NB4 (cell line): ENCODE results near the gene ABCA2.

Source experiments
- DNase-seq: peaks from one replicate; pipeline ENCODE4 v3.0.0; 2010; ENCODE audit warnings: low read depth
- H3K4me3 ChIP-seq: one replicate; pipeline ENCODE4 v1.5.1; 2011; ENCODE audit warnings: mild to moderate bottlenecking, low read depth, low read length, moderate library complexity
- MAX ChIP-seq: IDR thresholded peaks from 2 replicates; pipeline ENCODE4 v1.6.1; 2011; ENCODE audit warnings: low read depth, low read length
- MYC ChIP-seq: IDR thresholded peaks from 2 replicates; pipeline ENCODE4 v1.6.1; 2011; ENCODE audit warnings: low read depth, low read length
- POLR2A ChIP-seq: IDR thresholded peaks from 2 replicates; pipeline ENCODE4 v1.6.1; 2011; ENCODE audit warnings: mild to moderate bottlenecking; ENCODE audit not compliant: insufficient read length; ENCODE audit errors: extremely low read depth
- TF ChIP-seq, protein P1 (sequence below): IDR thresholded peaks from one replicate; pipeline ENCODE4 v1.5.1; 2012; ENCODE audit warnings: low read depth, low read length

The ABCA2 gene

DNA sequence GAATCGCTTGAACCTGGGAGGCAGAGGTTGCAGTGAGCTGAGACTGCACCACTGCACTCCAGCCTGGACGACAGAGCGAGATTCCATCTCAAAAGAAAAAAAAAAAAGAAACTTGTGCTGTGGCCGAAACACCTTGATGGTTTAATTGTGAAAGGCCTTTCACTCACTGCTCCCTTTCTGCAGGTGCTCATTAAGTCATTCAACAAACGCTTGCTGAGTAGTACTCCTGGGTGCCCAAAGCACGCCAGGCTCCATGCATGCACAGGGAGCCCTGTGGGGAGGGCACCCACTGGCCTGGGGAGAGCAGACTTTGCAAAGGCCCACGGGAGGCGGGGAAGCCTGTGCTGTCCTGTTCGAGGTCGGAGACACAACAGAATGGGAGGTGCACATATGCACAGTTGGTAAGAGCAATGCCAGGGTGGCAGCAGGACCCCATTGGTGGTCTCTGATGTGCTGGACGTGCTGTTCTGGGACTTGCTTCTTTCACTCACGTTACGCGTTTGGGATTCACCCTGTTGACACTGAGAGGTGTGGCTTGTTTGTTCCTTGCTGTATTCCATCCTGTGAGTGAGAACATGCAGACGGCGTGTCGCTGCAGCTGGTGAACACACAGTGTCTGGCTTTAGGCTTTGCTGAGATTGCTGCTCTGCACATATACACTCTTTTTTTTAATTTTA lies 28.8 kb upstream of the ABCA2 start:
- no peak for DNase-seq
- H3K4me3 ChIP-seq: no peak overlapping the region
- no peak for TF ChIP-seq MYC
- TF ChIP-seq MAX: no peak
- TF ChIP-seq, protein P1, sequence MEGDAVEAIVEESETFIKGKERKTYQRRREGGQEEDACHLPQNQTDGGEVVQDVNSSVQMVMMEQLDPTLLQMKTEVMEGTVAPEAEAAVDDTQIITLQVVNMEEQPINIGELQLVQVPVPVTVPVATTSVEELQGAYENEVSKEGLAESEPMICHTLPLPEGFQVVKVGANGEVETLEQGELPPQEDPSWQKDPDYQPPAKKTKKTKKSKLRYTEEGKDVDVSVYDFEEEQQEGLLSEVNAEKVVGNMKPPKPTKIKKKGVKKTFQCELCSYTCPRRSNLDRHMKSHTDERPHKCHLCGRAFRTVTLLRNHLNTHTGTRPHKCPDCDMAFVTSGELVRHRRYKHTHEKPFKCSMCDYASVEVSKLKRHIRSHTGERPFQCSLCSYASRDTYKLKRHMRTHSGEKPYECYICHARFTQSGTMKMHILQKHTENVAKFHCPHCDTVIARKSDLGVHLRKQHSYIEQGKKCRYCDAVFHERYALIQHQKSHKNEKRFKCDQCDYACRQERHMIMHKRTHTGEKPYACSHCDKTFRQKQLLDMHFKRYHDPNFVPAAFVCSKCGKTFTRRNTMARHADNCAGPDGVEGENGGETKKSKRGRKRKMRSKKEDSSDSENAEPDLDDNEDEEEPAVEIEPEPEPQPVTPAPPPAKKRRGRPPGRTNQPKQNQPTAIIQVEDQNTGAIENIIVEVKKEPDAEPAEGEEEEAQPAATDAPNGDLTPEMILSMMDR: no peak
- TF ChIP-seq POLR2A: no peak

DNA sequence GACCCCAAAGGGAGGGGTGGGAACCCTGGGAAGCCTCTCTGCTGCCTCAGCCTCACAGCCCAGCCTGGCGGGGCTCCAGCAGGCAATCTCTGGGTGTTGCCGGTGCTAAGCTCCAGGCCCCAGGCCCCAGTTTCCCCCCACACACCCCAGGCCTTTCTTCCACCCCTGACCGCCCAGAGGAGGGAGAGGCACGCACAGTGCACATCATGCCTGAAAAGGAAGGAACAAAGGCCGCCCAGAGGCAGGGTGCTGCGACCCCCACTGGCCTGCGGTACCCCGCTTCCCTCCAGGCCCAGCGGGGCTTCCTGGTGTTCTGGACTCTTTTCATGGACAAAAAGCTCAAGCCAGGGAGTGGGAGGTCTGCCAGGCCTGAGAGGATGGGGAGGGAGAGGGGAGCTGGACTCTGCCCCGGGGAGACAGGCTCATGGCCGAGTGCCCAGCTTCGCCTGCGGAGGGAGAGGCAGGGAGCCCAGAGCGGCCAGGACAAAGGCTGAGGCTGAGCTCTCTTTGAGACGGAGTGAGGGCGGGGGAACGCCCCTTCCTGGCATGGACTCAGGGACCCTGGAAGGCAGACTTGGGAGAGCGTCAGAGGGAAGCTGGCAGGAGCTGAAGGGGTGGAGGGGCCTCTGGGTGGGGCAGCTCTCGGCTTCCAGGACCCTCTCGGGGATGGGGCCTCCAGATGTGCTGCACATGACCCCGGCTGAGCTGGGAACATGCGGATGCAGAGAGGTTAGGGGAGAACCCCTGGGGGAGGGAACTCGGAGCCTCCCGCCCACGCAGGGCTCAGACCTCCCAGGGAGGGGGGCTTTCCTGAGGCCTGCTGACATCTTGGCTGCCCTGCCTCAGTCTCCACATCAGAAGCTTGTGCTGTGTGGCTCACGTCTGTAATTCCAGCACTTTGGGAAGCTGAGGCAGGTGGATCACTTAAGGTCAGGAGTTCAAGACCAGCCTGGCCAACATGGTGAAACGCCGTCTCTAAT lies 27.6 kb upstream of the ABCA2 start:
- no peak for DNase-seq

DNA sequence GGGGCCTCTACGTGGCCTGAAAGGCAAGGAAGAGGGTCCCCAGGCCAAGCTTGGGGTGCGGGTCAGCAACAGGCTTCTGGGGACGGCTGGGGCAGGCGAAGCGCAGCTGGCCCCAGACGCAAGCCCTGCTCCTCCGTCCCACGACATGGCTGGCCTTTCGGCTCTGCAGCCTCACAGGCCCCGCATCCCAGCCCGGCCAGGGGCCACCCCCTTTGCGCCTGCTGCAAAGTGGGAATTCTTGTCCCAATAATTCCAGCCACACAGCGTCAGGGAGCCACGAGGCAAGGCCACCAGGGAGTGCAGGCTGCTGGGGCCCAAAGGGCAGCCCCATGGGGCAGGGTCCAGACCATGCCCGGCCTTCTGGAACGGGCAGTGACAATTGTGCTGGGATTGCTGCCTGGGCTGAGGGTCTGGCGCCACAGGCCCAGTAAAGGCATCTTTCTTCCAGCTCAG lies 26.9 kb upstream of the ABCA2 start:
- TF ChIP-seq, protein P1: no peak
- TF ChIP-seq MAX (no peak), POLR2A (no peak), MYC (no peak)
- no peak for DNase-seq
- no peak overlapping the region for H3K4me3 ChIP-seq

More for the DNA sequence above, 27.6 kb upstream of the ABCA2 start:
- H3K4me3 ChIP-seq: no peak overlapping the region
- no peak for TF ChIP-seq MYC
- TF ChIP-seq MAX: no peak
- TF ChIP-seq, protein P1: no peak
- no peak for TF ChIP-seq POLR2A

DNA sequence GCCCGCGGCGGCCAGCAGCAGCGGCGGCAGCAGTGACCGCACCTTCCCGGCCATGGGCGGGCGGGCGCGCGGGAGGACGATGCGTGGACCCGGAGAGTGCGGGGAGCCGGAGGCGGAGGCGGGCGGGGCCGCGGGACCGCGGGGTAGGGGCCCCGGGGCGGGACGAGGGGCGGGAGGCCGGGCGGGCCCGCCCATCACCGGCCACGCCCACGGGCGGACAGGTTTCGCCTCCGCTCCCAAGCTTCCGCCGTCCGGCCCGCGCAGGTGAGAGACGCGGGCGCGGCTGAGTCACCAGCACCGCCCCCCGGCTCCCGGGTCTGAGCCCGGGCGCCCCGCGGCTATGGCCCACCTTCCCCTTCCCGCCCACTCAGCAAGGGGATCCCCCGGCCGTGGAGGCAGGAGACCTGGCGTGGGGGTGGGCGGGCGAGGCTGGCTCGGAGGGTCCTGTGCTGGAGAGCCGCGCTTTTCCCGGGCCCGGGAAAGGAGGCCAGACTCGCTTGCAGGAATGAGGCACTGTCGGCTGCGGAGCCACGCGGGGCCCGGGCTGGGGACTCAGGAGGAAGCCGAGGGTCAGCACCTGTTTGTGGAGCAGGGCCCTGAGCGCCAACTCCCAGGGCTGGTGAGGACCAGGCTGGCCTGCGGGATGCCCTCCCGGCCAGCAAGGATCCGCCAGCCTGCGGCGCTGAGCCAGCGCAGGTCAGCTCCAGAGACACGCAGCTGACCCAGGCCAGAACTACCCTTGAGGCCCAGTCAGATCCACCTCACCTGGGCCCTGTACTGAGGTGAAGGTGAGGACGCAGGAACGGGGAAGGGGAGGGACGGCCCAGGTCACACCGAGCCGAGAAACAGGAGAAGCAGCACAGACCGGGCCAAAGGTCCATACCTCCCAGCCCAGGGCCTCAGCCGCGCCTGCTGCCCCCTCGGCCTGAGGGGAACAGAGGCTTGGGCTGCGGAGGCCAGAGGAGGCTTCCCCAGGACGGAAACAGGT lies 26.2 kb upstream of the ABCA2 start, which contains the start of gene ENTPD2:
ENTPD2 (minus strand) TSS at position 118 of the 988 bp plus-strand sequence; CDS start at position 54, 64 bp downstream.
- no peak for TF ChIP-seq MAX
- TF ChIP-seq POLR2A: no peak
- TF ChIP-seq MYC: no peak
- TF ChIP-seq, protein P1: no peak
- no peak for DNase-seq
- no peak within 1 kb of the TSS for H3K4me3 ChIP-seq
